Right lobe of liver (tissue), 4 donors: Measurements from ENCODE around the gene MAP2K2.

Experiments
- POLR2A ChIP-seq: fragments of 450-650 bp; IDR thresholded peaks from one replicate; pipeline ENCODE4 v1.6.1; 2017; ENCODE audit warnings: antibody characterized with exemption, mild to moderate bottlenecking
- TF ChIP-seq, protein P1 (sequence below), 4 donors: fragments of 200-600 bp in 3 of 4; fragments of 450-650 bp in 1 of 4; IDR thresholded peaks; one replicate each; pipeline versions ENCODE4 v1.5.1 to v1.8.0; 2016 to 2022; ENCODE audit warnings: antibody characterized with exemption in 4 of 4, mild to moderate bottlenecking in 2 of 4
- donor health status: DM: no; HTN: no; CAD: no.
- donor health status: DM: no; HTN: no; CAD: no.
- donor health status: DM: no; HTN: yes; CAD: no.

GRCh38 chr19:4042731-4043082 is 81.2 kb downstream of the MAP2K2 start:
- TF ChIP-seq, protein P1, sequence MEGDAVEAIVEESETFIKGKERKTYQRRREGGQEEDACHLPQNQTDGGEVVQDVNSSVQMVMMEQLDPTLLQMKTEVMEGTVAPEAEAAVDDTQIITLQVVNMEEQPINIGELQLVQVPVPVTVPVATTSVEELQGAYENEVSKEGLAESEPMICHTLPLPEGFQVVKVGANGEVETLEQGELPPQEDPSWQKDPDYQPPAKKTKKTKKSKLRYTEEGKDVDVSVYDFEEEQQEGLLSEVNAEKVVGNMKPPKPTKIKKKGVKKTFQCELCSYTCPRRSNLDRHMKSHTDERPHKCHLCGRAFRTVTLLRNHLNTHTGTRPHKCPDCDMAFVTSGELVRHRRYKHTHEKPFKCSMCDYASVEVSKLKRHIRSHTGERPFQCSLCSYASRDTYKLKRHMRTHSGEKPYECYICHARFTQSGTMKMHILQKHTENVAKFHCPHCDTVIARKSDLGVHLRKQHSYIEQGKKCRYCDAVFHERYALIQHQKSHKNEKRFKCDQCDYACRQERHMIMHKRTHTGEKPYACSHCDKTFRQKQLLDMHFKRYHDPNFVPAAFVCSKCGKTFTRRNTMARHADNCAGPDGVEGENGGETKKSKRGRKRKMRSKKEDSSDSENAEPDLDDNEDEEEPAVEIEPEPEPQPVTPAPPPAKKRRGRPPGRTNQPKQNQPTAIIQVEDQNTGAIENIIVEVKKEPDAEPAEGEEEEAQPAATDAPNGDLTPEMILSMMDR (IDR thresholded peaks at IDR 0.05) = no peak
- TF ChIP-seq POLR2A = no peak
